OCI-LY3 (cell line): Measurements from ENCODE around the gene ZMAT5.

Source experiments
- H2AFZ ChIP-seq: fragments of 200-600, 300-600 bp; shearing (Covaris generic); 2 replicates; pipeline ENCODE4 v1.6.0; 2014; ENCODE audit warnings: antibody characterized with exemption, low read depth, low read length
- H3K27ac ChIP-seq: fragments of 200-600, 300-600 bp; sonication (generic); 2 replicates; pipeline ENCODE4 v1.5.1; 2014; ENCODE audit warnings: mild to moderate bottlenecking, low read length, moderate library complexity, mixed read lengths
- H3K27me3 ChIP-seq: fragments of 200-600, 300-600 bp; sonication (generic); 2 replicates; pipeline ENCODE4 v1.6.1; 2014; ENCODE audit warnings: low read depth, low read length, mixed read lengths
- H3K36me3 ChIP-seq: fragments of 200-600, 300-600 bp; sonication (generic); replicated peaks from 2 replicates; pipeline ENCODE3; 2014; ENCODE audit warnings: low read depth, low read length, mixed read lengths
- H3K4me1 ChIP-seq: fragments of 300-600, 200-600 bp; sonication (generic); 2 replicates; pipeline ENCODE4 v1.6.1; 2014; ENCODE audit warnings: low read length, mixed read lengths
- H3K4me2 ChIP-seq: fragments of 200-600, 300-600 bp; sonication (generic); 2 replicates; pipeline ENCODE4 v1.6.1; 2014; ENCODE audit warnings: low read length, mixed read lengths
- H3K4me3 ChIP-seq: fragments of 300-600, 200-600 bp; sonication (generic); 2 replicates; pipeline ENCODE4 v1.5.1; 2014; ENCODE audit warnings: antibody characterized with exemption, mild to moderate bottlenecking, low read length, moderate library complexity
- H3K79me2 ChIP-seq: fragments of 300-600, 200-600 bp; shearing (Covaris generic); 2 replicates; pipeline ENCODE4 v1.6.1; 2014; ENCODE audit warnings: mild to moderate bottlenecking, low read length, mixed read lengths
- H3K9ac ChIP-seq: fragments of 300-600, 200-600 bp; shearing (Covaris generic); 2 replicates; pipeline ENCODE4 v1.6.0; 2014; ENCODE audit warnings: mild to moderate bottlenecking, low read length, moderate library complexity
- H3K9me3 ChIP-seq: fragments of 200-600, 300-600 bp; shearing (Covaris generic); 2 replicates; pipeline ENCODE4 v1.6.1; 2014; ENCODE audit warnings: low read length, mixed read lengths; ENCODE audit not compliant: insufficient read depth
- H4K20me1 ChIP-seq: fragments of 200-600, 300-600 bp; sonication (generic); 2 replicates; pipeline ENCODE4 v1.6.1; 2016; ENCODE audit warnings: low read length, mixed read lengths; ENCODE audit not compliant: insufficient read depth
- CTCF ChIP-seq: fragments of 200-600, 300-600 bp; sonication (generic); IDR thresholded peaks from 2 replicates; pipeline ENCODE4 v1.5.1; 2014; ENCODE audit warnings: antibody characterized with exemption, low read length, low read depth
- EZH2phosphoT487 ChIP-seq: fragments of 200-600 bp; shearing (Covaris generic); IDR thresholded peaks from 2 replicates; pipeline ENCODE4 v1.6.1; 2018; ENCODE audit warnings: antibody characterized with exemption, mixed run types, low read depth

Gene ZMAT5

GRCh38 chr22:29810216-29810615 lies 43.4 kb upstream of the ZMAT5 start:
- Histone ChIP-seq H4K20me1 (no peaks in the 10 kb centered on the region), H3K9ac (no peak overlapping the region), H3K36me3 (peaks cover 61% of the 10 kb centered on the region), H3K4me3 (no peak overlapping the region), H3K4me1 (no peaks in the 10 kb centered on the region), H2AFZ (no peak overlapping the region), H3K4me2 (no peak overlapping the region), H3K9me3 (no peaks in the 10 kb centered on the region), H3K27me3 (no peaks in the 10 kb centered on the region), H3K79me2 (no peaks in the 10 kb centered on the region), H3K27ac (no peak overlapping the region)
- no peak for TF ChIP-seq CTCF
- no peak for TF ChIP-seq EZH2phosphoT487

DNA sequence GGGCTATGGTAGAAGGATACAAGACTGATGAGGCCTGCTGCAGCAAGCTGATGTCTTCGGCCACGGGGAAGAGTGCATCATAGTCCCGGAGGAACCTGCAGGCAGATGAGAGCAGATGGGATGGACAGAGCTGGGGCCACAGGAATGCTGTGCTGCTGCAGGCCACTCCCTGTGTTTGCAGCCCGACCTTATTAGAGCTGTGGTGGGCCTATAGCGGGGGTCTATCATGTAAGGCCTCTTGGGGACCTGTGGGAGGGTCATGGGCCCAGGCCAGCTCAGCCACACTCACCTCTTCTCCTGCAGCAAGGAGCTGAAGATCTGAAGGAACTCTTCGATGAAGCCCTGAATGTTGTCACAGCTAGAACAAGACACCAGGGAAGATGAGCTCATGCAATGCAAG lies 39.4 kb upstream of the ZMAT5 start:
- Histone ChIP-seq H3K4me3 (no peak overlapping the region), H3K27ac (no peak overlapping the region), H3K79me2 (no peaks in the 10 kb centered on the region), H3K27me3 (no peaks in the 10 kb centered on the region), H3K9me3 (no peaks in the 10 kb centered on the region), H3K4me1 (no peaks in the 10 kb centered on the region), H2AFZ (no peak overlapping the region), H3K4me2 (no peak overlapping the region), H3K9ac (no peak overlapping the region), H3K36me3 (peaks cover 49% of the 10 kb centered on the region), H4K20me1 (no peaks in the 10 kb centered on the region)
- no peak for TF ChIP-seq EZH2phosphoT487
- no peak for TF ChIP-seq CTCF

DNA sequence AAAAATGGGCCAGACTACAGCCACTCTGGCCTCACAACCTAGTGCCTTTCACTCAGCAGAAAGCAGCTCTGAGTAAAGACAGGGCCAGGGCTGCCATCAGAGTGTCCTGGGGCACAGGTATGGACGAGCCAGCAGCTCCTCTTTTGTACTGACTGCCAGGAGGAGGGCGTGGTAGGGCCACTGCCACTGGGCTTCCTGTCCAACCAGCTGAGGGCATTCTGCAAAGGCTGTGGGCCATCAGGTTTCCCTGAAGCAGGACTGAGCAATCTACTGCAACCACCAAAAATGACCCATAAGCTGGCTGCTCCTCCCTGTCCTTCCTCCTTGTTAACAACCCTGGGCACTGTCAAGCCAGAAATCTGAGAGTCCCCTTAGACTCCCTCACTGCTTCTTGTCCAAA lies 38.2 kb upstream of the ZMAT5 start:
- Histone ChIP-seq H3K4me2 (no peak overlapping the region), H4K20me1 (no peaks in the 10 kb centered on the region), H3K9ac (no peak overlapping the region), H3K4me1 (no peaks in the 10 kb centered on the region), H3K9me3 (no peaks in the 10 kb centered on the region), H3K4me3 (no peak overlapping the region), H3K27me3 (no peaks in the 10 kb centered on the region), H3K27ac (no peak overlapping the region), H3K36me3 (peaks cover 46% of the 10 kb centered on the region), H3K79me2 (no peaks in the 10 kb centered on the region), H2AFZ (no peak overlapping the region)
- no peak for TF ChIP-seq CTCF
- no peak for TF ChIP-seq EZH2phosphoT487

- no peak overlapping the region for H3K9ac ChIP-seq
- no peak for TF ChIP-seq CTCF
- no peak for TF ChIP-seq EZH2phosphoT487
- H3K4me1 ChIP-seq = peaks cover 4% of the 10 kb centered on the region
- H4K20me1 ChIP-seq = no peaks in the 10 kb centered on the region
- no peaks in the 10 kb centered on the region for H3K9me3 ChIP-seq
- peaks cover 49% of the 10 kb centered on the region for H3K36me3 ChIP-seq
- H3K79me2 ChIP-seq = no peaks in the 10 kb centered on the region
- H2AFZ ChIP-seq = no peak overlapping the region
- H3K4me3 ChIP-seq = no peak overlapping the region
- H3K27ac ChIP-seq = no peak overlapping the region
- H3K4me2 ChIP-seq = no peak overlapping the region
- H3K27me3 ChIP-seq = no peaks in the 10 kb centered on the region
Observed at GRCh38 chr22:29803190-29803589, 36.4 kb upstream of the ZMAT5 start.
